HG03060 (cell line): ENCODE results near the gene SCUBE2.

ENCODE experiments used
- ATAC-seq: cut with Tn5 transposase; IDR thresholded peaks from one replicate; pipeline ENCODE4 v1.9.1; 2021; ENCODE audit warnings: low read depth, moderate number of reproducible peaks; ENCODE audit not compliant: unreplicated experiment

Gene SCUBE2

DNA sequence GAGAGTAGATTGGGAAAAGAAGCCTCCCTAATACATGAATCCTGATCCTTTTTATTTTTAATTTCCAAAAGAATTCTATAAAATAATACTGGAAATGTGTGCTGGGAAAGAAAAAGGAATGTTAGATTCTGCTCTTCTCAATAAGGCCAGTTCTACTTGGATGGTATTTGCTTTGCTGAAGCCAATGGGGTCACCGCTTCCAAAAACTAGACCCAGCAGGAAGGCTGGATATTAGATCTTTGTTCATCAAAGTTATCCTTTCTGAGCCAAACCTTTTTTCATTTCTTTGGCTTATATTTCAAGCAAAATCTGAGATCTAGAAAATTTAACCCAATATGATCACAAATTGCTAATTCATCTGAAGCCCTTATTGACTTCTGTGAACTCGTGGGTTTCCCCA, 41.4 kb downstream of the SCUBE2 start:
- ATAC-seq, result no peak

DNA sequence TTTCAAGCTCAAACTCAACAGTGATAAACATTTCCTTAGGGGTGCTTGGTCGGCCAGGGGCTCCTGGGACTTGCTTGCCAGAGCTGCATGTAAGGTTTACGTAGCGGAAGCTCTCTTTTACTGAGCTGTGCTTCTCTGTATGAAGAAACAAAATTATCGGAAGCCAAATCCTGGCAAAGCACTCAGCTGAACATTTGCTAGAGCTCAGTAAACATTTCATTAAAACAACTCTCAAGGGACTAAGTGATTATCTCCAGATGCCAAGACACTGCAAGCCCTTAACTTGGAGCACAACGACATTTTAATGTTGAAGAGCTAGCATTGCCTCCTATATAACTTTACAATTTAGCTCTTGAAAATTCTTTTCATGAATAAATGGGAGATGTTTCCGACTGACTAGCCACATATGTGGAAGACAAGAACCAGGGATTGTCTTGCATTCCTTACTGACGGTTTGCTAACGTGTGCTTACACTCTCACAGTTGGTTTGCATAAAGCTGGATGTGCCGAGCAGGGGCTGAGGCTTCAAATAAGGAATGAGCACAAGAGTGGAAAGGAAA, 43.4 kb downstream of the SCUBE2 start:
- no peak for ATAC-seq

DNA sequence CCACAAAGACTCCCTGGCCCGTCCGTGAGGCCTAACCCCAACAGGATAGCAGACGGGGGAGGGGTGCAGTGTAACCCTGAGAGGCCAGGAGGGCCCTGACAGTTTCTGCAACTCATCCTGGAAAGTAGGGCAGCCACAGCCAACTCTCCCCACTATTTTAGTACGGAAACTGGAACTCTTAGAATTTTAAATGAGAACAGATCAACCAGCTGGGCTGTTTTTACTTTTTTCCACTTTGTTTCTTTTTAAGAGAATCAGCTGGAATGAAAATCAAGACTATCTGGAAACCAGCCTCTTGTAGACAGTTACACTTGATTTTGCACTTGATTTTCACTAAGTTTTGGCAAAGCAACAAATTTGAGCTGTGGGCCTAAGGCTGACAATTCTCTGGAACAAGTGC, 44.9 kb downstream of the SCUBE2 start:
- no peak for ATAC-seq

DNA sequence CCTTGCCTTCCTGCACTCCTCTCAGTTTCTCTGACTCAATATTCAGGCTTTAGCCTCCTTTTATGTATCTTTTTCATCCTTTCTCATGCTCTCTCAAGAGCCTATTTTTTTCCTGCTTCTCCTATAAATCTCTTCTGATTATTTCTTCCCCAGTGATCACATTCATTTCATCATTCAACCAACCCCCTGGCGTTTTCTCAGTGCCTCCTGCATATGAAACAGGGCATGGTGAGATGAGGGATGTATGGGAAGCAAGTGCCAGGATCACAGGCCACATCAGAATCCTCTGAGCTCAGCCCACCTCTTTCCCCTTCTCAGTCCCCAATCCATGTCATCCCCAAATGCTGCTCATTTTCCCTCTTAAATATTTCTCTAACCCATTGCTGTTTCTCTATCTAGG, 48.9 kb downstream of the SCUBE2 start:
- ATAC-seq, result no peak

DNA sequence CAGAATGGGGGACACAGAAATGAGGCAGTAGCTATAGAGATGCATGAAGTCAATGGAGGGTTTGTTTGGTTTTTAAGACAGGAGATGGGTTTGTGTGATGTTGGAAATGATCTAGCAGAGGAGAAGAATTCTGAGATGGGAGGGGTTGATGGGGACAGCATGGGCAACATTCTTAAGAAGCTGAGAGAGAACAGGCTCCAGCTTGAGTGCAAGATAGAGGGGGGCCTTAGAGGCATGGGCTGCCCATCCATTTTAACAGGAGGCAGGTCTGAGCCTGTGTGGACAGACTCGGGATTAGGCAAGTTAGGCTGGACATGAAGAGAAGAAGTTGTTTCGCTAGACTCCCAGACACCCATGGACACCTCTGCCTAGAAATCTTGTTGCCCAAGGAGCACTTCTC, 49.7 kb downstream of the SCUBE2 start:
- ATAC-seq, result no peak

DNA sequence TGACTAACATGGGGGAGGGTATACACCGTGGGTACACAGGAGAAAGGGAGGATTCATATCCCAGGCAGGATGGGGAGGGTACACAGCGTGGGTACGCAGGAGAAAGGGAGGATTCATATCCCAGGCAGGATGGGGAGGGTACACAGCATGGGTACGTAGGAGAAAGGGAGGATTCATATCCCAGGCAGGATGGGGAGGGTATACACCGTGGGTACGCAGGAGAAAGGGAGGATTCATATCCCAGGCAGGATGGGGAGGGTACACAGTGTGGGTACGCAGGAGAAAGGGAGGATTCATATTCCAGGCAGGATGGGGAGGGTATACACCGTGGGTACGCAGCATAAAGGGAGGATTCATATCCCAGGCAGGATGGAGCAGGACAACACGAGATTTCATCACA, 51.0 kb downstream of the SCUBE2 start:
- ATAC-seq, result no peak

DNA sequence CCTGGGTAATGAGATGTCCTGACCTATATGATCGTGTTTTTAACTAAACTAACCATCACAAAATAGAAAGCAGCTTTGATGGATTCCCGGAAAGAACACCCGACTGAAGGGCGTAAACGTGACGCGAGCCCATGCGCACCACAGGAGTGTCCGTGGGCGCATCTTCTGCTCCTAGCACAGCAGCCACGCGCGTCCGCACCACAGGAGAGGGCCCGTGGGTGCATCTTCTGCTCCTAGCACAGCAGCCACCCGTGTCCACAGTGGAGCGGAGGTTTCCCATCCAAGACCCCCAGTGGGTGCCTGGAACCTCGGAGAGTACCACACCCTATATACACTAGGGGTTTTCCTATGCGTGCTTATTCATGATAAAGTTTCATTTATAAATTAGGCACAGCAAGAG, 51.5 kb downstream of the SCUBE2 start:
- ATAC-seq, result no peak

DNA sequence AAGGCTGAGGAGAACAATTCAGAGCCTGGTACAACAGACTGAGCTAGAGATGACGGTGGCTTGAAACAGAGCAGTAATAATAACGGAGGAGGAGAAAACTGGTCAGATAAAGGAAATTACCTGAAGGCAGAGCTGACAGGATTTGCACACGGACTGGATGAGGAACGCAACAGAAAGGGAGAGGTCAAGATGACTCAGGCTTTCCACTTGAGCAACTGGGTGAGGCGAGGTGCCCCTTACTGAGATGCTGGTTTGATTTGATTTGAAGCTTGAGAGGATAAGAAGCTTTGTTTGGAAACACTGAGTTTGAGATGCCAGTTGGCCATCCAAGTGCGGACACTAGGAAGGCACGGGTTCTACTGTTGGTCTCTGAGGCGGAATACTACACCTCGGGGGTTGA, 52.2 kb downstream of the SCUBE2 start:
- no peak for ATAC-seq

DNA sequence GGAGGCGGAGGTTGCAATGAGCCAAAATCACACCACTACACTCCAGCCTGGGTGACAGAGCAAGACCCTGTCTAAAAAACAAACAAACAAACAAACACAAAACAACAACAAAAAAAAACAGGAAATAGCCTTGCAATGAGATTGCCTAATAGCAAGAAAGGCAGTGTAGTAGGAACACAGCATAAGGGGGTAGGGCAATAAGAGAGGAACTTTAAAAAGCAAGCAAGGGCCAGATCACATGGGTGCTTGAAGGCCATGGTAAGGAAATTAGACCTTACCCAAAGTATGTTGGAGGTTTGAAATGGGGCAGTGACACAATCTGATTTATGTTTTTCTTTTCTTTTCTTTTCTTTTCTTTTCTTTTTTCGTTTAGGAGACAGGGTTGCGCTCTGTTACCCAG, 52.9 kb downstream of the SCUBE2 start:
- no peak for ATAC-seq

DNA sequence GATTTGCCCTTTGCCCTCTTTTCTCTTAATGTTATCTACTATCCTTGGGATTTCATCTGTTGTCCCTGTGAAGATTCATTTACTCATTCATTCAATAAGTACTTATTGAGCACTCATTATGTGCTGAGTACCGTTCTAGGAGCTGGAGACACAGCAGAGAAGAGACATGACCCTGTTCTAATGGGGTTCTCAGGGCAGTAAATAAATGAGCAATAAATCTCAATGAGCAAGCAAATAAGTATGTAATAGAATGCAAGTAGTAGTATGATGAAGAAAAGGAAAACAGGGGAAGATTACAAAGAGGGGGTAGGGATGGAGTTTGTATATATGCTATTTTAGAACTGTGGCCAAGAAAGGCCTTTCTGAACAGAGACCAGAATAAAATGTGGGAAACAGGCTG, 53.4 kb downstream of the SCUBE2 start:
- ATAC-seq, result no peak

DNA sequence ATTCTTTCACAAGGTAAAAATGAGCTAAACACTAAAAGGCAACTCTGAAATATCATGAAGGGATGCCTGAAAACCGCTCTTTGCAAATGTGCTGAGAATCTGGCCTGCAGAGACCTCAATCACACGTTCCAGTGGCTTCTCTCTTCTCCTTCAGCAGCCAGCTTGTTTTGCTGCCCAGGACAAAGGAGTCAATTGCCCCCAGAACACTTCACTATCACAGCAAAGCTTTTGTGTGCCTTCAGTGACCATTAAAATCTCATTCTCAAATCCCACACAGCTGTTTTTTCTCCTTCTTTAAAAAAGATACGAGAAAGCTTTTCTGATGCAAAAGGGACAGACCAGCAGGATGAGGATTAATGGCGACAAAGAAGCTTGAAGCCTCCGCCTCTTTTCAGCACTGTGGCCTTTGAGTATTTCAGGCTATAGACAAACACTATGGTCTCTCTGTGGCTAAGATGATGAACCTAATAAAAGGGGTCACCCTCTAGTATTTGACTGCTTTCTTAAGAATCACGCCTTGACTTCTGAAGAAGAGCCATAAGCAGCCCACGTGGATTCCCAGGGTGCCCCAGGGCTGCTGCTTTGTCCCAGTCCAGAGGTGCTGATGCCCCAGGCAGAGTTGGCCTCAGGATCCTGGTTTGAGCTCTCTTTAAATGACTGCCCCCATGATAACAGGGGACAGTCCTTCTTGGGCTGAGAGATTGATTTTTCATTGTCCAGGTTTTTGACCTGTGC, 54.2 kb downstream of the SCUBE2 start:
- no peak for ATAC-seq

DNA sequence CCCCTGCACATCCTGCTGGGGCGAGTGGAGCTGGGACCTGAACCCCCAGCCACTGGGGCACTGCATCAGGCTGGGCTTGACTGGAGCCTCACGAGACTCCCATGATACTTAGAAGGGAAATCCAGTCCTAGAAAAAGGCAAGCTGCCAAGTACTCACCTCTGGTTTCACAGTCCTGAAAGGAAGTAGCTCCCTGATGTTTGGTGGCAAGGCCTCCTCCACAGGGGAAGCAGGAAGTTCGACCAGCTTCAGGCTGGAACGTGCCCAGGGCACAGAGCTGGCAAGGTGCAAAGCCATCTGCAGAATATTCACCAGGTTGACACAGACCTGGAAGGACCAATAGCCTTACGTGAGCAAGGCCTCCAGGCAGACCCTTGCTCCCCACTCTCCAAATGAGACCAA, 60.8 kb downstream of the SCUBE2 start:
- no peak for ATAC-seq

DNA sequence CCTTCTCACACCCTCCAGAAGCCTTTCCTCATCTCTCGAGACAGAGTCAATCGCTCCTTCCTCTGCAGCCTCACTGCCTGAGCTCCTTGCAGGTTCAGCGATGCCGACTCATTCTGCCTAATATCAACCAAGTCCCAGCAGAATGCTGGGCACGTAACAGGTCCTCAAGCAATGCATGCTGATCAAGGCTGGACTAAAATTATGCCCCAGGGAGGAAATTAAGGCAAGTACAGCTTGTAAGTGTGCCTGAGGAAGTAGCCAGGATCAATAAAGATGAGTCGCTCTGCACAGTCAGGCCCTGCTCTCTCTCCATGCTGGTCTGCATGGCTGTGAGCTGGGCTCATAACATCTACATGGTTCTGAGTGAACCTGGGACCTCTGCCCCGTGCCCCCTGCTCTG, 62.0 kb downstream of the SCUBE2 start:
- ATAC-seq, result no peak

DNA sequence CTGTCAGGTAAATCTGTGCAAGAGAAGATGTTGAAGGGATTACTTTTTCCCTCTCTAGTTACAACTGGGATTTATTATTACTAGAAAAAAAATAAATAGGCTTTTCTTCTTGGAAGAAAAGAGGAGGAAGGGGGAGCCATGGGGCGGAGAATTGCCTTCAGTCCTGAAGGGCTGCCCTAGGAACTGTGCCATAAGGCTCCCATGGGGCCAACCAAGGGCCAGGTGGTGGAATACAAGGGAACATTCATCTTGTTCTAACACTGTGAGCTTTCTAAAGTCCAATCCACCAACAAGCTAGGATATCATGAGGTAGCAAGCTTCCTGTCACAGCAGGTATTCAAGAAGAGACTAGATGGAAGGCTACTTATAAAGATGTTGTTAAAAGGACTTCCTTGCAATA, 62.8 kb downstream of the SCUBE2 start:
- no peak for ATAC-seq

DNA sequence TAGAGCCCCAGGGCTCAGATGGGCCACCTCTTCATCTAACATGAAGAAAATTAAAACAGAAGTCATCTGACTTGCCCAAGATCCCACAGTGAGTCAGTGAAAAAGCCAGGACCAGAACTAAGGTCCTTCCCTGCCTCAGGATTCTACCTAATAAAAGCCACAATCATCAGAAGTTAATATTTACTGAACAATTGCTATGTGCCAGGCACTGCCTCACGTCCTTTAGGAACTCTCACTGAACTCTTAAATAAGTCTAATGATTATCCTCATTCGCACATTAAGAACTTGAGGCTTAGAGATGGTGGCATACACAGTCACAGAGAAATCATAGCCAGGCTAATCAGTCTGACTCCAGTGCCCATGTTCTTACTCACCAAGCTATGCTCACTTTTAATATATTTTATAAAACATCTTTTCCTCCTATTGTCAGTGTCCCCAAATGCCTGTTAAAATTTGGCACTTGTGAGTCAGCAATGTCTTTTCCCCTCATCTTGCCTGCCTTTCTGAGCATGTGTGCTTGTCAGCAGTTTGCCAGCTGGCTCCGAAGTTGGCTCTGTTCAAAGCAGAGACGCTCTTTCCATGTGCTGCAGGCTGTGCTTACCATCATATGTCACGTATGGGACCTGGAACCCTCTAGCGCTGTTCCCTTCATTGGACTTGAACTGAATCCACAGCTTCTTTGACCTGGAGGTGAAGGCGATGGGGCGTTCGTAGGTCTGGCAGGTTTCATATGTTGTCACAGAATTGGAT, 66.1 kb downstream of the SCUBE2 start:
- no peak for ATAC-seq

DNA sequence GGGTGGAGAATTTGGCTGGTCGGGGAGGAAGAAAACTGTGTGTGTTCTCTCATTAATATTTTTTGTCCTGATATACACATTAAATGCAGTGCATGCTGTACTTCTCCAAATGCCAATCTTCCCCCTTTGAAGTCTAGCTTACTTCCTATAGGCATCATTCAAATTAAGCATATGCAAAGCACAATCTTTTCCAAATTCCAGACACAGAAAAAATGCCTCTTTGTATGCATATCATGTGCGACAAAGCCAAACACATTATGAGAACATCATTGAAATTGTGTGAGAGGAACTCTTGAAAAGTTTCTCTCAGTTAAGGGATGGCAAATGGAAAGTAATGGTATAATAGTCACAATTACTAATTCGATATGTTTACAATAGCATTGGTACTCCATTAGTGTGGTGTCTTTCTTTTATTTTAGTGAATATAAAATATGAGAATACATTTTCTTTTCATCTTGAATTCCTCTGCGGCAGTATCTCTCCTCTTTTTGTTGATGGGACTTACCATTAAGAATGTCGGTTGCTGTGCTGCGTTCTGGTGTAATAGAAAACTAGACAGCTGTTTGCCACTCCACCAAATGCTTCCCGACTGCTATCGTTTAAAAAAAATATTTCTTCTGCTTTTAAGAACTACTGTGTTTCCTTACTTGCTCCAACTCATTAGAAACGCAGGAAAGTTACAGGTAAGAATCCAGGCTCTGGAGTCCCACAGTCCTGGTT, 68.3 kb downstream of the SCUBE2 start:
- ATAC-seq, result no peak

DNA sequence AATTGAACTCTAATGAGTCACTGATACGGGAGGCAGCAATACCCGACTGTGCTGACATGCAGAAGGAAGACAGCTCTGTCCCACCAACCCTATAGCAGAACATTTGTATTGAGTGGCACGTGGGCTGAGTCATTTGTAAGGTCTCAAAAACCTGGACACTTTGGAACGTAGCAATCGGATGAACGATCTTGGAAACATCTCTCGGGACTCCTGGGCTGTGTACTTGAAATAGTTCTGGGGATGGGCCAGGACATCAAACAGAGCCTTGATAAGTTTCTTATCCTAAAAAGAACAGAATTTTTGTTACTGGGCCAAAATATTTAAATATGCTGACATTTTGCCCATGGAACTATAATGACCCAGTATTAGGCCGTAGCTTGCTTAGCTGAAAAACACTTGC, 70.5 kb downstream of the SCUBE2 start:
- no peak for ATAC-seq

DNA sequence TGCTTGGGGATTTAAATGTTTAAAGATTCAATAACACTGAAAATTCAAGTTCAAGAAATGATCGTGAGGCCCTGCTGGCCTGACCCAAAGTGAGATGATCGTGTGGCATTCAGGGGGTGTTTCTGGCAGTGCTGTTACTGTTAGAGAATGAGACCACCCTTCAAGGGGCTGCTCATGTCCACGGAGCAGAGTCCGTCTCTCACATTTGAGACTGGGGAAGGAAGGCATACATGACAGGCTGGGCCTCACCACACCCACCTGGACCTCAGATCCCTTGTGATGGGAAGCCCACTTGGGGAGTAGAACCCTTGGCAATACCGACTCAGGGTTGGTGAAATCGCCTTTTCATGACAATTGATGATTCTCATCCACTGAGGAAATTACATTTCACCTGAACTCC, 71.5 kb downstream of the SCUBE2 start:
- ATAC-seq, result no peak

DNA sequence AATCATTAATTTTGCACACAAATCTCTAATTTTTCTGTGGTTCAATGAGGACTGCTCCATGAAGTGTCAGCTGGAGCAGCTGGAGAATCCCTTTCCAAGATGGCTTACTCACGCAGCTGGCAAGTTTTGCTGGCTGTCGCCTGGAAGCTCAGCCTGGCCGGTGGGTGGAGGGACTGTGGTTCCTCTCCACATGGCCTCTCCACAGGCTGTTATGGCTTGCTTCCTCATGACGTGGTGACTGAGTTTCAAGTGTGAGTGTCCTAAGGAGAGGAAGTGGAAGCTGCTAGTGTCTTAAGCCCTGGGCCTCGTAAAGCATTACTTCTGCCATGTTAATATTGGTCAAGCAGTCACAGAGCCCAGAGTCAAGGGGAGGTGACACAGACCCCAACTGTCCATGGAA, 73.6 kb downstream of the SCUBE2 start:
- no peak for ATAC-seq

DNA sequence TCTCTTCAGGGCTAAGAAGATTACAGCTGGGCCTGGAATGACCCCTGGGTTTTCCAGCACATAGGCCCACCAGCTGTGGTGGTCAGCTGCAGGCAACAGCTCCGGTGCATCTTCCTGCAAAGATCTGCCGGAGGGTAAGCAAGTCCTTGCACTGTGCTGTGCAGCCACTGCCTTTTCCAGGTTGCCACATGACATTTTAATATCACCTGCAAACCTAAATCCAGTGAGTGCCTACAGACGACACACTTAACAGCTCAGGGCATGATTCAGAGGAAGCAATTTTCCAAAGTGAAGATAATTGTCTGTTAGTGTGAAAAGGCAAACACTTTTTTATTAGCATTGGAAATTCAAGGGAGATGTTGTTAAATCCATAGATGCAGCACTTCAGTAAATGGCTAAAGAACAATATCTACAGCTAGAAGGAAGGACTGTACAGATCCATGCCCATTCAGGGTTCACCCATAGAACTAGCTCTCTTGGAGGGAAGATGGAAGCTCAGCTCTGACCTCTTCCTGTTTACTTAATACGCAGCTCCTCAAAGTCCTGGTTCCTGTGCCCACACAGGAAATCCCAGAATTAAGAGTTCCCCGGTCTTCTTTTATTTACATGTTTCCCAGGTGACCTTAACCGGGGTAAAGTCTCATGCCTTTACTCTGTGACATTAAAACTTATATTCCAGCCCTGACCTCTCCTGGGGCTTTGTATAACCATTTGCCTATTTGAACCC, 74.3 kb downstream of the SCUBE2 start:
- no peak for ATAC-seq

DNA sequence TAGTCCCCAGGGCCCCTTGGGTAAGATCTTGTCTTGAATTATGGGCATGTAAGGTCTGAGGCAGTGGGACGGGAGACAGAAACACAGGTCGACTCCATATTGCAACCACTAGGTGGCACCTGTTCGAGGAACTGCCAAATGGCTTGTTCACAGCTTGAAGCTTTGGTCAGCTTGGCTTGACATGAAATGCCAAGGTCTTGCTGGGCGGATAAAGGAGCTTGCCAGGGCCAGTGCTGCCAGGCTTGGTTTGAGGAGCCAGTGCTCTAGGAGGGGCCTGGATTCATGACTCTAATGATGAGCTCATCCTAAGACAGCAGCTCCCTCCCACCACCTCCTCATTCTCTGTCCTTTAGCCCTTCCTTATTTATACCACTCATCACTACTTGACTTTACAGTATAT, 75.7 kb downstream of the SCUBE2 start:
- peak; percentile 72 for ATAC-seq
